Loucy (cell line): ENCODE results near the gene GNPDA2.

Experiments used
- H2AFZ ChIP-seq: fragments of 200-600 bp; sonication (generic); 2 replicates; pipeline ENCODE4 v1.6.0; 2016; ENCODE audit warnings: antibody characterized with exemption, mild to moderate bottlenecking, low read length, moderate library complexity
- H3F3A ChIP-seq: fragments of 200-600 bp; 2 replicates; pipeline ENCODE4 v1.6.0; 2016; ENCODE audit warnings: antibody characterized with exemption, low read depth, mild to moderate bottlenecking
- H3K27me3 ChIP-seq: fragments of 200-600 bp; sonication (generic); 2 replicates; pipeline ENCODE4 v1.6.1; 2014; ENCODE audit warnings: low read length, mild to moderate bottlenecking; ENCODE audit not compliant: insufficient read depth, poor library complexity, severe bottlenecking
- H3K36me3 ChIP-seq: fragments of 200-600 bp; sonication (generic); 2 replicates; pipeline ENCODE4 v1.6.1; 2016; ENCODE audit warnings: low read length; ENCODE audit not compliant: insufficient read depth
- H3K4me1 ChIP-seq: fragments of 200-600 bp; sonication (generic); 2 replicates; pipeline ENCODE4 v1.5.1; 2014; ENCODE audit warnings: low read length, mild to moderate bottlenecking; ENCODE audit not compliant: insufficient read depth, poor library complexity, severe bottlenecking
- H3K4me2 ChIP-seq: fragments of 200-600 bp; sonication (generic); 2 replicates; pipeline ENCODE4 v1.6.0; 2014; ENCODE audit warnings: antibody characterized with exemption, low read length, low read depth, mild to moderate bottlenecking; ENCODE audit not compliant: poor library complexity, severe bottlenecking
- H3K4me3 ChIP-seq: fragments of 200-600 bp; sonication (generic); 2 replicates; pipeline ENCODE4 v1.5.1; 2014; ENCODE audit warnings: low read length, mild to moderate bottlenecking, mixed read lengths; ENCODE audit not compliant: poor library complexity, severe bottlenecking
- H3K79me2 ChIP-seq: fragments of 200-600 bp; sonication (generic); 2 replicates; pipeline ENCODE4 v1.6.1; 2014; ENCODE audit warnings: low read length; ENCODE audit not compliant: insufficient read depth
- H3K9ac ChIP-seq: fragments of 200-600 bp; sonication (generic); 2 replicates; pipeline ENCODE4 v1.6.0; 2014; ENCODE audit warnings: mild to moderate bottlenecking, low read depth, low read length, moderate library complexity; ENCODE audit not compliant: poor library complexity, severe bottlenecking
- H3K9me2 ChIP-seq: fragments of 200-600 bp; sonication (generic); replicated peaks from 2 replicates; pipeline ENCODE4 v1.6.1; 2016; ENCODE audit warnings: low read depth, low read length, mixed read lengths
- H3K9me3 ChIP-seq: fragments of 200-600 bp; sonication (generic); 2 replicates; pipeline ENCODE4 v1.6.1; 2014; ENCODE audit warnings: mild to moderate bottlenecking, antibody characterized with exemption, low read length, low read depth; ENCODE audit not compliant: insufficient read depth
- H4K20me1 ChIP-seq: fragments of 200-600 bp; sonication (generic); 2 replicates; pipeline ENCODE4 v1.6.0; 2014; ENCODE audit warnings: antibody characterized with exemption, low read length, mild to moderate bottlenecking; ENCODE audit not compliant: insufficient read depth, poor library complexity, severe bottlenecking
- EZH2phosphoT487 ChIP-seq: fragments of 200-600 bp; IDR thresholded peaks from 2 replicates; pipeline ENCODE4 v1.6.1; 2018; ENCODE audit warnings: antibody characterized with exemption, mild to moderate bottlenecking, moderate library complexity, borderline replicate concordance
- TF ChIP-seq, protein P1 (sequence below): fragments of 200-600 bp; sonication (generic); conservative IDR thresholded peaks from 2 replicates; pipeline ENCODE4 v1.5.1; 2014; ENCODE audit warnings: mild to moderate bottlenecking, antibody characterized with exemption, low read length

The GNPDA2 gene

DNA sequence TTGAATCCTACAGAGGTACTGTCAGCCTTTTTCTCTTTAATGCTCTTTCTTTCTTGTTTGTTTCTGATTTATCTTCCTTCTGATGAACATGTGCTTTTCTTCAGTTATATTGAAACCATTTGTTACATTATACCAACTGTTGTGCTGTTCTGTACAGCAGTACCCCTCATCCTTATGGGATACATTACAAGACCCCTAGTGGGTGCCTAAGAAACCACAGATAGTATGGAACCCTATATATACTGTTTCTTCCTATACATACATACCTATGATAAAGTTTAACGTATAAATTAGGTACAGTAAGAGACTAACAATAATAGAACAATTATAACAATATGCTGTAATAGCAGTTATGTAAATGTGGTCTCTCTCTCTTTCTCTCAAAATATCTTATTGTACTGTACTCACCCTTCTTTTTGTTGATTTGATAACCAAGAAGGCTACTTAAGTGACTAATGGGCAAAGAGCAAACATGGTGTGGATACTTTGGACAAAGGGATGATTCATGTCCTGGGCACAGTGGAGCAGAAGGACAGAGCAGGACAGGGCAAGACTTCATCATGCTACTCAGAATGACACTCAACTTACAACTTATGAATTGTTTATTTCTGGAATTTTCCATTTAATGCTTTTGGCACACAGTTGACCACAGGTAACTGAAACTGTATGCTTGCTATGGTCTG, 64.3 kb downstream of the GNPDA2 start:
- no peak for TF ChIP-seq EZH2phosphoT487
- TF ChIP-seq, protein P1, sequence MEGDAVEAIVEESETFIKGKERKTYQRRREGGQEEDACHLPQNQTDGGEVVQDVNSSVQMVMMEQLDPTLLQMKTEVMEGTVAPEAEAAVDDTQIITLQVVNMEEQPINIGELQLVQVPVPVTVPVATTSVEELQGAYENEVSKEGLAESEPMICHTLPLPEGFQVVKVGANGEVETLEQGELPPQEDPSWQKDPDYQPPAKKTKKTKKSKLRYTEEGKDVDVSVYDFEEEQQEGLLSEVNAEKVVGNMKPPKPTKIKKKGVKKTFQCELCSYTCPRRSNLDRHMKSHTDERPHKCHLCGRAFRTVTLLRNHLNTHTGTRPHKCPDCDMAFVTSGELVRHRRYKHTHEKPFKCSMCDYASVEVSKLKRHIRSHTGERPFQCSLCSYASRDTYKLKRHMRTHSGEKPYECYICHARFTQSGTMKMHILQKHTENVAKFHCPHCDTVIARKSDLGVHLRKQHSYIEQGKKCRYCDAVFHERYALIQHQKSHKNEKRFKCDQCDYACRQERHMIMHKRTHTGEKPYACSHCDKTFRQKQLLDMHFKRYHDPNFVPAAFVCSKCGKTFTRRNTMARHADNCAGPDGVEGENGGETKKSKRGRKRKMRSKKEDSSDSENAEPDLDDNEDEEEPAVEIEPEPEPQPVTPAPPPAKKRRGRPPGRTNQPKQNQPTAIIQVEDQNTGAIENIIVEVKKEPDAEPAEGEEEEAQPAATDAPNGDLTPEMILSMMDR, result no peak
- no peak overlapping the region for H3K9ac ChIP-seq
- H3K4me1 ChIP-seq, result no peaks in the 10 kb centered on the region
- H3K27me3 ChIP-seq, result no peaks in the 10 kb centered on the region
- H3K36me3 ChIP-seq, result no peaks in the 10 kb centered on the region
- no peak overlapping the region for H2AFZ ChIP-seq
- no peaks in the 10 kb centered on the region for H3K9me2 ChIP-seq
- H4K20me1 ChIP-seq, result no peaks in the 10 kb centered on the region
- H3K4me2 ChIP-seq, result no peak overlapping the region
- no peaks in the 10 kb centered on the region for H3K79me2 ChIP-seq
- no peaks in the 10 kb centered on the region for H3K9me3 ChIP-seq
- H3K4me3 ChIP-seq, result no peak overlapping the region
- H3F3A ChIP-seq, result no peaks in the 10 kb centered on the region

DNA sequence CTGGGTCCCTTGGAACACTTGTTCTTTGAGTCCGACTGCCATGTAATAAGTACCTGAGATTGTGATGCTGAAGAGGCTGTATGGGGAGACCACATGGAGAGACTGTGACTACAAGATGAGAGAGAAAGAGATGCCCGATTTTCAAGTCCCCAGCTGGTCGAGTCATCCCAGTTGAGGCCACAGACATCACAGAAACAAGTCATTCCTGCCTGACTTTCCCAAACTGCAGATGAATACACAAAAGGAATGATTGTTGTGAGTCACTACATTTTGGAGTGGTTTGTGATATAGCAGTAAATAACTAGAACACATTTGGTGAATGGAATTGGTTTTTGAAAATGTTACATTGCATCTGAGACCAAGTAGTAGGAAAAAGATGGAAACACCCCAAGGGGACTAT, 66.0 kb downstream of the GNPDA2 start:
- Histone ChIP-seq H4K20me1 (no peaks in the 10 kb centered on the region), H3K36me3 (no peaks in the 10 kb centered on the region), H3K27me3 (no peaks in the 10 kb centered on the region), H3K4me1 (no peaks in the 10 kb centered on the region), H3K9ac (no peak overlapping the region), H2AFZ (no peak overlapping the region), H3K4me3 (no peak overlapping the region), H3K9me2 (no peaks in the 10 kb centered on the region), H3K79me2 (no peaks in the 10 kb centered on the region), H3F3A (no peaks in the 10 kb centered on the region), H3K9me3 (no peaks in the 10 kb centered on the region), H3K4me2 (no peak overlapping the region)
- TF ChIP-seq EZH2phosphoT487, result no peak

DNA sequence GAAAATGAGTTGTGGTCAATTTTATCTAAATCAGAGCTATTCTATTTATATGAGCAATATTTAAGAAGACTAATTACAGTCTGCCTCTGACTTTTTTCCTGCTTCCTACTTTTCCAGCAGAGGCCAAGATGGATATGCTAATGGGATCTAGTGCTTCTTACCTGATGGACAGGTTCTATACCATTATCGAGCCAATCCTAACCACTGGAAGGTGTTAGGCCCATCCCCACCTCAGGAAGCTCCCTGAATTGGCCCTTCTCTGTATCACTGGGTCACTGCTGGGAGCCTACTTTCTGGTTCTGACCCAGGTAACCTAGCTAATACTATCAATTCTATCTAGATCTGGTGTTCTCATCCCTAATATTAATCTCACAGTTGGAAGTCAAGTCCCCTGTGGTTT, 74.4 kb downstream of the GNPDA2 start:
- no peaks in the 10 kb centered on the region for H3K4me1 ChIP-seq
- H2AFZ ChIP-seq, result no peak overlapping the region
- H3K79me2 ChIP-seq, result no peaks in the 10 kb centered on the region
- no peaks in the 10 kb centered on the region for H3K36me3 ChIP-seq
- no peak overlapping the region for H3K9ac ChIP-seq
- H4K20me1 ChIP-seq, result no peaks in the 10 kb centered on the region
- no peaks in the 10 kb centered on the region for H3K27me3 ChIP-seq
- no peaks in the 10 kb centered on the region for H3F3A ChIP-seq
- no peak for TF ChIP-seq EZH2phosphoT487
- TF ChIP-seq, protein P1, result no peak
- H3K9me2 ChIP-seq, result no peaks in the 10 kb centered on the region
- H3K9me3 ChIP-seq, result no peaks in the 10 kb centered on the region
- no peak overlapping the region for H3K4me3 ChIP-seq
- no peak overlapping the region for H3K4me2 ChIP-seq
